GM18861 (cell line): Measurements from ENCODE around the gene GALNT13.

Experiments
- ATAC-seq: cut with Tn5 transposase; IDR thresholded peaks from one replicate; pipeline ENCODE4 v1.9.1; 2021; ENCODE audit not compliant: unreplicated experiment

GALNT13 gene

GRCh38 chr2:154394600-154394999, 522.9 kb downstream of the GALNT13 start:
- no peak for ATAC-seq

- no peak for ATAC-seq
Observed at GRCh38 chr2:154400563-154401290, 529.0 kb downstream of the GALNT13 start.

- peak; percentile 78 for ATAC-seq
Observed at GRCh38 chr2:154402213-154402612, 530.5 kb downstream of the GALNT13 start.

GRCh38 chr2:154403242-154403790, 531.6 kb downstream of the GALNT13 start:
- no peak for ATAC-seq

GRCh38 chr2:154408786-154409185, 537.1 kb downstream of the GALNT13 start:
- ATAC-seq, result no peak

GRCh38 chr2:154422251-154422650, 550.5 kb downstream of the GALNT13 start:
- ATAC-seq, result no peak

- no peak for ATAC-seq
Observed at GRCh38 chr2:154425994-154426393, 554.3 kb downstream of the GALNT13 start.

- ATAC-seq, result no peak
Observed at GRCh38 chr2:154427453-154427852, 555.7 kb downstream of the GALNT13 start.

- ATAC-seq, result no peak
Observed at GRCh38 chr2:154428022-154428421, 556.3 kb downstream of the GALNT13 start.

GRCh38 chr2:154433010-154433409, 561.3 kb downstream of the GALNT13 start:
- no peak for ATAC-seq

GRCh38 chr2:154437104-154437503, 565.4 kb downstream of the GALNT13 start:
- no peak for ATAC-seq

GRCh38 chr2:154439156-154439555, 567.4 kb downstream of the GALNT13 start:
- no peak for ATAC-seq

GRCh38 chr2:154443919-154444318, 572.2 kb downstream of the GALNT13 start:
- no peak for ATAC-seq

GRCh38 chr2:154446324-154446723, 574.6 kb downstream of the GALNT13 start:
- no peak for ATAC-seq

- no peak for ATAC-seq
Observed at GRCh38 chr2:154447727-154448418, 576.2 kb downstream of the GALNT13 start.

- ATAC-seq, result no peak
Observed at GRCh38 chr2:154449951-154450658, 578.4 kb downstream of the GALNT13 start.

GRCh38 chr2:154452471-154452870, 580.7 kb downstream of the GALNT13 start:
- ATAC-seq, result peak; percentile 35

- peak; percentile 62 for ATAC-seq
Observed at GRCh38 chr2:154452906-154453493, 581.3 kb downstream of the GALNT13 start.

GRCh38 chr2:154455166-154455565, 583.4 kb downstream of the GALNT13 start:
- no peak for ATAC-seq

- no peak for ATAC-seq
Observed at GRCh38 chr2:154455866-154456265, 584.1 kb downstream of the GALNT13 start.

- no peak for ATAC-seq
Observed at GRCh38 chr2:154457286-154457685, 585.6 kb downstream of the GALNT13 start.
